ENCODE data around the gene KRT83. TPM values are rescaled to one million over a fixed set of nuclear protein-coding genes. Genes with fewer than 3 reads are reported as not detected.

Gene KRT83
- total RNA-seq, 1 experiment from 2014 or later = not detected

DNA sequence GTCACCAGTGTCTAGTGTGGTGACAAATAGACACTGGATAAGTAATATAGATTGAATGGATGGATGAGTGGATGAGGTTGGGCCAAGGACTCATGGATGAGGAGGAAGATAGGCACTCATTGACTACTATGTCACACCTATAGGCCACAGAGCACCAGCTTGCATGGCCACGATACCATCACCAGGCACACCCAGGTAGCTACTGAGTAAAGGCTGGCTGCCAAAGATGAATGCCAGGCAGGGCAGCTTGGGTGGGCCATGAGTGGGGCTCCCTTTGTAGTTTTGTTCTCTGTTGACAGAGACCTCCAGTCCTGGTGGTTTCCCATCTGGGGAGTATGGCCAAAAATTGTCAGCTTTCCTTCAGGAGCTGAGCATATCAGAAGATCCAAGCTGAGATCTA is 11.2 kb upstream of the KRT83 start:
- no peak overlapping the region for H3K4me3 Mint-ChIP-seq
- TF ChIP-seq, protein P1, sequence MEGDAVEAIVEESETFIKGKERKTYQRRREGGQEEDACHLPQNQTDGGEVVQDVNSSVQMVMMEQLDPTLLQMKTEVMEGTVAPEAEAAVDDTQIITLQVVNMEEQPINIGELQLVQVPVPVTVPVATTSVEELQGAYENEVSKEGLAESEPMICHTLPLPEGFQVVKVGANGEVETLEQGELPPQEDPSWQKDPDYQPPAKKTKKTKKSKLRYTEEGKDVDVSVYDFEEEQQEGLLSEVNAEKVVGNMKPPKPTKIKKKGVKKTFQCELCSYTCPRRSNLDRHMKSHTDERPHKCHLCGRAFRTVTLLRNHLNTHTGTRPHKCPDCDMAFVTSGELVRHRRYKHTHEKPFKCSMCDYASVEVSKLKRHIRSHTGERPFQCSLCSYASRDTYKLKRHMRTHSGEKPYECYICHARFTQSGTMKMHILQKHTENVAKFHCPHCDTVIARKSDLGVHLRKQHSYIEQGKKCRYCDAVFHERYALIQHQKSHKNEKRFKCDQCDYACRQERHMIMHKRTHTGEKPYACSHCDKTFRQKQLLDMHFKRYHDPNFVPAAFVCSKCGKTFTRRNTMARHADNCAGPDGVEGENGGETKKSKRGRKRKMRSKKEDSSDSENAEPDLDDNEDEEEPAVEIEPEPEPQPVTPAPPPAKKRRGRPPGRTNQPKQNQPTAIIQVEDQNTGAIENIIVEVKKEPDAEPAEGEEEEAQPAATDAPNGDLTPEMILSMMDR (conservative IDR thresholded peaks at IDR 0.05) = no peak
- Histone ChIP-seq H3K4ac (ENCODE audit: low read depth, low read length) (no peak overlapping the region), H3K27ac (ENCODE audit: insufficient read length, low read depth, low read length) (no peak overlapping the region), H2AFZ (ENCODE audit: low read length) (no peak overlapping the region), H3K9me3 (ENCODE audit: control insufficient read depth, low read depth, low read length) (no peaks in the 10 kb centered on the region), H3K27me3 (ENCODE audit: insufficient read depth, low read length) (no peaks in the 10 kb centered on the region), H3K79me1 (ENCODE audit: insufficient read depth, low read depth, low read length, poor library complexity, severe bottlenecking) (no peaks in the 10 kb centered on the region), H4K8ac (replicated peaks; ENCODE audit: insufficient read length, low read depth, low read length) (no peak overlapping the region), H2BK5ac (ENCODE audit: insufficient read length, low read length) (no peak overlapping the region), H3K4me1 (ENCODE audit: insufficient read depth, low read length) (no peaks in the 10 kb centered on the region), H3K4me2 (ENCODE audit: insufficient read depth, insufficient read length, low read length) (no peak overlapping the region), H4K5ac (ENCODE audit: insufficient read length, low read depth, low read length) (no peak overlapping the region), H3K79me2 (ENCODE audit: insufficient read depth, low read length) (no peaks in the 10 kb centered on the region), H4K20me1 (ENCODE audit: control insufficient read depth, insufficient read depth, insufficient read length) (no peaks in the 10 kb centered on the region), H2BK12ac (ENCODE audit: insufficient read length, low read depth, low read length) (no peak overlapping the region), H3K56ac (ENCODE audit: insufficient read length, low read depth, low read length) (no peak overlapping the region), H3K18ac (ENCODE audit: insufficient read length, low read depth, low read length) (no peak overlapping the region), H2AK5ac (ENCODE audit: insufficient read length, low read length) (no peak overlapping the region), H4K91ac (ENCODE audit: insufficient read length, low read depth, low read length) (no peak overlapping the region), H3K23me2 (ENCODE audit: insufficient read length, low read depth, low read length, poor library complexity, severe bottlenecking) (no peaks in the 10 kb centered on the region), H3K23ac (ENCODE audit: insufficient read length, low read depth, low read length) (no peak overlapping the region), H3K14ac (ENCODE audit: insufficient read depth, low read length) (no peak overlapping the region), H2BK120ac (ENCODE audit: low read depth, low read length, poor library complexity, severe bottlenecking) (no peak overlapping the region), H3K9ac (ENCODE audit: extremely low read depth, insufficient read length, low read length) (no peak overlapping the region), H2BK15ac (ENCODE audit: low read depth, low read length) (no peak overlapping the region), H2BK20ac (ENCODE audit: low read depth, low read length, poor library complexity, severe bottlenecking) (no peak overlapping the region), H3T11ph (ENCODE audit: low read length) (no peak overlapping the region)
- peaks cover 9 to 10% of the 10 kb centered on the region in 2 experiments for H3K4me1 Mint-ChIP-seq
- DNase-seq = no peak
- no peaks in the 10 kb centered on the region for H3K36me3 Mint-ChIP-seq (ENCODE audit: insufficient read depth in 1 of 3, low read depth in 3 of 3)
- WGBS (ENCODE audit: extremely low coverage, insufficient read length, low lambda C conversion rate) = no CpG with 5 or more reads among the region's 1 CpG
- peaks cover 2% of the 10 kb centered on the region for H3K27me3 Mint-ChIP-seq (ENCODE audit: low read depth)
- no peak overlapping the region for H3K27ac Mint-ChIP-seq
- H3K9me3 Mint-ChIP-seq = no peaks in the 10 kb centered on the region
